Stimulated activated CD8-positive, alpha-beta memory T cell treated with anti-CD3 and anti-CD28 coated beads, Interleukin-2, amount 100 ng/mL, for 48 hours (primary cell): Measurements from ENCODE around the gene SGCA.

Experiments
- DNase-seq, 2 donors: peaks; one replicate each; pipeline ENCODE4 v3.0.0-alpha.2; 2020; ENCODE audit warnings: low read depth in 2 of 2

Gene SGCA

DNA sequence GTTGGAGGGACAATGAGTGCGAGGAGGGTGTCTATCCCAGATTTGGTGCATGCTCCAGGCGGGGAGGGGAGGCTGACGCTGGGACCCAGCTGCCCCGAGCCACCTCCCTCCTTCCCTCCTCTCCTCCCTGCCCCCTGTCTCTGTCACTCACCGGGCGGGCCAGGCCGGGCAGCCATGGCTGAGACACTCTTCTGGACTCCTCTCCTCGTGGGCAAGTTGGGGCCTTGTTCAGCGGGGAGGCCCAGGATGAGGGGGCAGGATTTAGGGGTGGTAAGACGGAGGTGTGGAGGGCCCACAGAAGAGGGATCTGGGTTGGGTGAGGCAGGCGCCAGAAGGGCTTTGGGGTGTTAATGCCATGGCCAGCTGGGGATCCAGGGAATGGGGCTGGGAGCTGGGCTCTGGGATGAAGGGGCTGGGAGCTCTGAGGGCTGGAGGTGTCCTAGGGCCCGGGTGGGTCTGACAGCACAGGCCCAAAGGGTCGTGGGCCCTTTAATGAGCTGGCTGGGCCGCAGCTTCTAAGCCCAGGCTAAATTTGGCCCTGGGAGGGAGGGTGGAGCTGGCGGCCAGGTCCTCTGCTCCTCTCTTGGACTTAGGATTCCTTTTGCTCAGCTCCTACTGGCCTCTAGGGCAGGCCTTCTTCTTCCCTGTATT lies at the start of gene SGCA:
Gene SGCA, plus strand, starts transcription at position 139 of the 651 bp plus-strand sequence. Its CDS starts 36 bp downstream, at position 175.
- no peak for DNase-seq

DNA sequence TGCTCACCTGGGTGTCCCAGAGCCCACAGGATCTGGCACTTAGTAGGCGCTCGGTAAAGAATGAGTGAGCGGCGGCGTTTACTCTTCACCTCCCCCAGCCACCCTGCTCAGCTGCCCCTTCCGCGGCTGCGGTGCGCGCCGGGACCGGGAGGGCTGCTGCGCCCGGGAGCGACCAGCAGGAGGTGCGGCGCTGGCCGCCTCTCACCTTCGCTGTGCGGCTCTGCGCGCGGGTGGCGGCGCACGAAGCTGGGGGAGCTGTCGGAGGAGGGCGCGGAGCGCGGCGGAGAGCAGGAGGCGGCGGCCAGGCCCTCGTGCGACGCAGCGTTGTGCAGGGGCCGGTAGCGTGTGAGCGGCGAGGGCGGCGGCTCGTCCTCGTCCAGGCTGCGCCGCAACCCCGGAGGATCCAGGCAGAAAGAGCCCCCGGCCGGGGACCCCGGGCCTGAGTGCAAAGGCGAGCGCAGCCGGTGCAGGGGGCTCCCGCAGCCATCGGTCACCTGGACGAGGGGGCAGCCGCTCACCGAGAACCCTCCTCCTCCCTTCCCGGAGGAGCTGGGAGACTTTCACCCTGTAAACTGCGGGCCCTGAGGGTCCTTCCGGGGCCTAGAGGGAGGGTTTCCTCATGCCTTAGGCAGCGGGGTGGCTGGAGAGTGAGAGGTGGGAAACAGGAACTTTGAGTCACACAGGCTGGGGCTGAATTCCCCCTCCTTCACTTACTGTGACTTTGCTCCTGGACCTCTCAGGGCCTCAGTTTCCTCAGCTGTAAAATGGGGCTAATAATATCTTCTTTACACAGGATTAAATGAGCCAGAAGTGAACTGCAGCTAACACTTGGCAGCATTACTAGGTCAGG lies 48.4 kb upstream of the SGCA start:
- DNase-seq: peak; percentile 50 to 55

DNA sequence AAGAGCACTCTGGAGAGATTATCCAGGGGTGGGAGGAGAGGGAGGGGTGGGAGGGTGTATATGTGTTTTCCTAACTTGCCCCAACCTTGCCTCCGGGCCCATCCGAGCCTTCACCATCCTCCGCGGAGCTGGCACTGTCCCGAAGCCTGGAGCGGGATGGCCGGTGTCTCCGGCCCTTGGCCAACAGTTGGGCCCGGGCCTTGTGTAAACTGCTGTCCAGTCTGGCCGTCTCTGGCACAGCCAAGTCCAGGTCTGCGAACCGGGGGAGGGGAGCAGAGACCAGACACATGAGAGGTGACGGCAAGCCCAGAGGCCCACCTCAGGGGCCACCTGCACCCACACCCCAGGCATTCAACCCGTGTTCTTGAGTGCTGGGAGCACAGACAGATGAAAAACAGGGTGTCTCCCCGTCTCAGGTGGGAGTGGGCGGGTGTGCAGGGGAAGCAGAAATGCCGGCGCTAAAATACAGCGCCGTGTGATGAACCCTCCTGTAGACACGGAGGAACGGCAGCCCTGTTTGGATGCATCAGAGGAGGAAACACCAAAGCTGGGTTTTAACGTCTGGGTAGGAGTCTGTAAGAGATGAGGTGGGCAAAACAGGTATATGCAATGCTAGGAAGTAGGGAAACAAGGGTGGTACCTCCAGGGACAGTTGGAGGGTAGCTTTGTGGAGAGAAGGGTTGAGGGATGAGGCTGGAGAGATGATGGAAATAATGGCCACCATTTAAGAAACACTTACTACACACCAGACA lies 47.6 kb upstream of the SGCA start:
- no peak for DNase-seq

DNA sequence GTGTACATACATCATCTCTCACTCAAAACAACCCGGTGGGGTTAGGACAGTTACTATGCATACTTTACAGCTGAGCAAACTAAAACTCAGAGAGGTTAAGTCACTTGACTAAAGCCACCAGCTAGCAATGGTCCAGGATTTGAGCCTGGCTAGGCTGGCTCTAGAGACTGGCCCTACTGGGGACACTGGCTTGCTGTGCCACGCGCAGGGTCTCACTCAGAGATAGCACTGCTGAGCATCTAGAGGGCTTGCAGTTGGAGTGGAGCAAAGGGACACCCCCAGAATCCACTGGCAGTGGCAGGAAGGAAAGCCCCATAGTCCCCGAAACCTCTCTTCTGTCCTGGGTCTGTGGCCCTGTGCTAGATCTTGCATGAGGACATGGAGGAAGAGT lies 47.0 kb upstream of the SGCA start:
- DNase-seq: no peak

DNA sequence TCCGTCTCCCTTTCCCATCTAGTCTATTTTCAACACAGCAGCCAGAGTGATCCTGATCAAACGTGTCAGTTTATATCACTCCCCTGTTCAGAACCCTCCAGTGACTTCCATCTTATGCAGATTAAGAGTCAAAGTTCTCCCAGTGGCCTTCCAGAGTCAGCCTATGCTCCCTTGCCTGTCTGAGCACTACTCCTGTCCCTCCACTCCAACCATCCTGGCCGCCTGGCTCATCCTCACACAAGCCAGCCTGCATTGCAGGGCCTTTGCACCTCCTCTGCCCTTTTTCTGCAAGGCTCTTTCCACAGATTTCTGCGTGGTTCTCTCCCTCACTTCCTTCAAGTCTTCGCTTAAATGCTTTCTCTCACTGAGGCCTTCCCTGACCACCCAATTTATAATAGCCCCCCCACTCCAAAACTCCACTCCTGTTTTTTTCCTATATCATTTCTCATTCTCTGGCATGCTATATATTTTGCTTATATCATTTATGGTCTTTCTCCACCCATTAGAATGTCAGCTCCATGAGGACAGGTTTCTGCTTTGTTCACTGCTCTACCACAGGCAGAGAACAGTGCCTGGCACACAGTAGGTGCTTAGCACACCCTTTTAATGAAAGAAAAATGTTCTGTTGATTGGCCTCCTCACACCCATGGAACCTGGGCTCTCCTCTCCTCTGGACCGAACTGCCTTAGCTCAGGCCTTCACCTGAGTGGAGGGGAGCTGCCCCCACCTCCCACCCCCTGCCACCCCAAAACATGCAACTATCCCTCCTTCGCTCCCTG lies 45.1 kb upstream of the SGCA start:
- no peak for DNase-seq

DNA sequence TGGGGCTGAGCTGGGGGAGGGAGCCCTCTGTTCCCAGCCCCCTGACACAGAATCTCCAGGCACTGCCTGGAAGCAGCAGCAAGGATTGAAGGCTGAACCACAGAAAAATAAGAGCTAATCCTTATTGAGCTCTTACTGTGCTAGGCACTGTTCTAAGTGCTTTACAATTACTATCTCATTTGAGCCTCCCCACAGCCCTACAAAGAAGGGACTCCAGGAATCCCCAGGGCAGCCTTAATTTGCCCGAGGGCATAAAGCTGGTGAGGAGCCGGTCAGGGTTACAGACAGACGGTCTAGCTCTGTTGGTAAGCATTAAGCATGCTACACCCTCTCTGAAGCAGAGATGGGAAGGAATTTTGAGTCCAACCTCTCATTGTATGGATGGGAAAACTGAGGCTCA lies 42.9 kb upstream of the SGCA start:
- no peak for DNase-seq

DNA sequence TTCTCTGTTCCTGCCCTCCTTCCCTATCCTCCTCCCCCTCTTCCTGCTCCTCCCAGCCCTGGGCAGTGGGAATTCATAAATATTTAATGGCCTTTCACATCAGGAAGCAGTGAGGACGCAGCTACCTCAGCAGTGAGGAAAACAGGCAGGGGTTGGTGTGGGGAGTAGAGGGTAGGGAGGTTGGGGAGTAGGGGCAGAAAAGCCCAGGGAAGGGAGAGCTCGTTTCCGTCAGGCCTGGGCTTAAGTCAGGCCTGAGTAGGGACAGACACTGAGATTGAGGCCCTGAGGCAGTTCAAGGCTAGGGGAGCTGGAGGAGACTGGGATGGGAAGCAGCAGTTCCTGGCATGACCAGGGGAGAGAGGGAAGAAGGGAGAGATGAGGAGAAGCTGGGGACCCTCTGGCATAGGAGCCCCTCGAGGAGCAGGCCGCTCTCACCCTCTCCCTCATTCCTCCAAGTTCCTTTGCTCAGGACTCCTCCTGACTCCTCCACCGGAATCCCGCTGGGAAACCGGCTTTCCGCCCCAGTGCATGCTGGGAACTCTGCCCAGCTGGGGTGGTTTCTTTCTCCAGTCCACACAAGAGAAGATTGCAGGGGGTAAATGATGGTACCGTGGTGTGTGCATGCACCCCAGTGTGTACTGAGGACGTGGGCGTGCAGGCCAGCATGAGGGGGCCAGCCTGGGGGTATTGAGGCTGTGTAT lies 42.0 kb upstream of the SGCA start:
- DNase-seq: no peak

DNA sequence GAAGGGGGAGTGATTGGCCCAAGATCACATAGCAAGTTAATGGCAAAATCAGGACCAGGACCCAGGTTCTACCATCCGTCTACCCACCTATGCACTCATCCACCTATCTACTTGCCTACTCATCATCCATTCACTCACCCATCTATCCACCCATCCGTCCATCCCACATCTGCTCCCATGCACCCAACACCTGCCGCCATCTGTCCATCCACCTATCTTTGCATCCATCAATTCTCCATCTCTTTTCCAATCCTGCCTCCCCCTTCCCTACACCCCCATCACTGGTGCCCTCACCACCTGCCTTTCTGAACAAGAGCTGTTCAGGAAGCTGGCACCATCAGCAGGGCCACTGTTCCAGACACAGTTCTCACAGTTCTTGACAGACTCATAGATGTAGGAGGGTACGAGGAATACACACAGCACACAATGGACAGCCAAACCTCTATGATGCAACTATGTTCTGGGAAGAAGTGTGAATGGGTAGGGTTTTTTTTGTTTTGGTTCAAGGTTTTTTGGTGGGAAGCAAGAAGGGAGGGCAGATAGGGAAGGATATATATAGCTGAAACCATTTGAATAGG lies 40.3 kb upstream of the SGCA start:
- no peak for DNase-seq

DNA sequence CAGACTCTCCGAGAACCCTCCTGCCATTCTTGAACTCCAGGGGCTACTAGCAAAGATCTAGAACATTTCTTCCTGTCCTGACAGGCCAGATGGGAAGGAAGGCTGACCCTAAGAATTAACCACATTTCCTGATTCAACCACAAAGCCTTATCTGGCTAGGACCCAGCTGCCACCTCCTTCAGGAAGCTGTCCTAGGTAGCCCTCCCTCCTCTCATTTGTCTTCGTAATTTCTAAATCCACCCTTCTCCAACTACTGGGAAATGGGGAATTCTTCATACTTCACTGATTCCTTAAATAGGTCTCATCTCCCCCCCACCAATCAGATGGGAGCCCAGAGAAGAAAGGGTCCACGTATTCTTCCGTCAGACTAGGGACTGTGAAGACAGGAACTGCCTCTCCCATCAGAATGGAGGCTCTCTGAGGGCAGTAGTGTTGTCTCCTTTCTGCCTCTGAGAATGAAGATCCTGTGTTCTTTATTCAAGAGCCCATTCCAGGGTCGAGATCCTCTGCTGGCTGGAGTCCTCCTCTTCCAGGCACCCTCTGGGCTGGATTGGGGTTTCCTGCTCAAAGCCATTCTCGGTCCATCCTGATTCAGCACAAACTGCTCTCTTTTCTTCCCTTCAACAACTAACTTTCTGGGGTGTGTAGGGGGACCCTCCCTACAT lies 38.0 kb upstream of the SGCA start:
- DNase-seq: no peak

DNA sequence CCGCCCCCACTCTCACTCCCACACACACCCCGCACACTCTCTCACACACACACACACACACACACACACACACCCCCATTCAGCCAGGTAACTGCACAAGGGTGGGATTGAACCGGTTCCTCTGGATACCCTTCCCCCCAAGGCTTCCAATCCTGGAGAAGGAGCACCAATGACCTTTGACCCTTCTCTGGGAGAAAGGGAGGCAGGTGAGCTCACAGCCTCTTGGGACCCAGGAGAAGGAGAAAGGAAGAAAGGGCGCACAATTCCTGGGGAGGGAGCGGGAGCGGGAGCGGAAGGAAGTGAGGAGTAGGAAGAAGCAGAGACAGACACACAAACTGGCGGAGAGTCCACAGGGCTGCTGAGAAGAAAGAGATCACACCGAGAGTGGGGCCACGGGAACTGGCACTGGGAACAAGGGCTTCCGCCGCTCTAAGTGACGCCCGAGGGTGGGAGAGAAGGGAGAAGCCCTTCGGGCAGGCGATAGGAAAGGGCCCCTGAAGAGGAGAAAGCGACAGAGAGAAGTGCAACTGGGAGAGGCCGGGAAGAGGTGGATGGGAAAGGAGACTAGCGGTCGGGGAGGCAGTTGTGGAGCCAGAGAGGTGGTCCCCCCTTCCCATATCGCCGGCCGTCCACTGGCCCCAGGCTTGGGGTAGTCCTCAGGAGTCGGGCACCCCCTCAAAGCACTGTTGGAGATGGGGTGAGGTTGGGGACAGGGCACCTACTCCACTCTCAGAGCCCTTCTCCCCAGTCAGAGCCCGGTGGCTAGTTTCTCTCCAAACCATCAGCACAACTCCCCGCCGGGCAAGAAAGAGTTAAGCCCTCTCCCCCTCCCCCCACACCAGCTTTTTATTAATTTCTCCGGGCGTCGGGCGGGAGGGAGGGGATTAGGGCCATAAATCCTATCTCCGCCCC lies 37.1 kb upstream of the SGCA start:
- no peak for DNase-seq

DNA sequence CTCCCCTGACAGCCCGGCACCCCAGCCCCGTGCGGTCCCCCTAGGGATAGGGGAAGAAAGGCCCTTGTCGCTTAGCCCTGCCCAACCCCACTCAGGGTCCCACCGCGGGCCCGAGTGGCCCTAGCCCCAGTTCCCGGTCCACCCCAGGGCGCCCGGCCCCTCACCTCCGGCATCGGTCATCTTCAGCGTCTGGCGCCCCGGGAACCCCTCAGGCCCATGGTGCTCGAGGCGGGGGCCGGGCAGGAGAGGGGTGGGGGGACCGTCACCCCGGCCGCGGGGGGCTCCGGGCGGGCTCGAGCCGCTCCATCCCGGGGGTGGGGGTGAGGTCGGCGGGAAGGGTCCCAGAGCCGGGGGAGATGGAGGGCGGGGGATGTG lies 36.5 kb upstream of the SGCA start:
- no peak for DNase-seq

DNA sequence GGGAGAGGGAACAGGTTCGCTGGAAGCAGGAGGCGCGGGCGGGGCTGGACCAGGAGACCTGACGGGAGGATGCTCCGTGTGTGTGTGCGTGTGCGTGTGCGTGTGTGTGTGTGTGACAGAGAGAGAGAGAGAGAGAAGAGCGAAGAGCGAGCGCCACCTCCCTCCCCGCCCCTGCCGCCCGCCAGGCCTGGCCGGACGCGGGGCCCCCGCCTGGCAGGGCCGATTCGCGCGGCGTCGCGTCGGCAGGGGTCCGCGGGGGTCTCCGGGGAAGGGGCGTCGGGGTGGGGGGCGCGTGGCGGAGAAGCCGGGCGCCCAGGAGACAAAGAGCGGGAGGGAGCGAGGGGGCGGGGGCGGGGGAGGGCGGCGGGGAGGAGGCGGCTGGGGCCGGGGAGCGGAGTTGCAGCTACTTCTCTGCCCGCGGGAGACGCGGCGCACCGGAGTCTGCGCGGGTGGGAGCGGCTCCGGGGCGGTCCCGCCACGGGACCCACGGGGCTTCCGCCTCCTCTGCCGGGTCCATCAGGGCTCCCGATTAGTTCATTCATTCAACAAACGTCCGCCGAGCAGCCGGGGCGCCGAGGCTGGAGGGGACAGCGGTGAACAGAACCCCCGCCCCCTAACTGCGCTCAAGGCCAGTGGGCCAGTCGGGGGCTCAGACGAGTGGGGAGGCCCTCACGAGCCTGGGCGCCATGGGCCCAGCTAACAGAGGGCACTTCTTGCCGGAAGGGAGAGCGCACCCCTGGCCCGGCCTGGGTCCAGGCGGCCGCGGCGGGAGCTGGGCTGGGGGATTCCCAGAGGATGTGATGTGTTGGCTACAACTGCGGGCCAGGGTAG lies 35.9 kb upstream of the SGCA start, which contains the start of gene SAMD14:
Gene SAMD14, minus strand, starts transcription at position 433 of the 831 bp plus-strand sequence. CDS start 5,201 bp downstream, outside the sequence.
- no peak for DNase-seq

DNA sequence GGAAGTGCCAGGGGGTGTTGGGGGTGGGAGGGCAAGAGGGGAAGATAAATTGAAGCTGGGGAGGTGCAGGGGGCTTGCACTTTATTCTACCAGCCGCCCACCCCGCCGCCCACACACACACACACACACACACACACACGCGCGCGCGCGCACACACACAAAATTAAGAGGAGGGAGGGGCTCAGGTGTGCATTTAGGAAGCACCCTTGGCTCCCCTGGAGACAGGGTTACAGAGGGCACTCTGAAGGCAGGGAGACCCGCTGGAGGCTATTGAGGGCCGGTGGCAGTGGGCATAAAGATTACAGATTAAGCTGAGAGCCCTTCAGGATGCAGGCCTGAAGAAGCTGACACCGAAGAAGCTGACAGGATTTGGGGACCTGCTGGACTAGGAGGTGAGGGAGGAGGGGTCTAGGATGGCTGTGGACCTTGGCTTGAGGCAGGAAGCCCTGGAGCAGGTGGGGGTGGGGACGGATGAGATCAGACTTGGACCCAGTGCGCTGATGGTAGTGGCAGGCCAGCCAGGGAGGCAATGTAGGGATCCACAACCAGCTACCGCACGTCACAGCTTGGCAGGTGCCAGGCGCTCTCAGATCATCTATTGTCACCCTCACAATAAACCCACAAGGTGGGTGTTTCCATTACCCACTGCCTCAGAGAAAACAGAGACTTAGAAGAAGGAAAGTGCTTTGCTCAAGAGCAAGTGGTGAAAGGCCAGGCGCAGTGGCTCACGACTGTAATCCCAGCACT lies 35.1 kb upstream of the SGCA start:
- DNase-seq: no peak

DNA sequence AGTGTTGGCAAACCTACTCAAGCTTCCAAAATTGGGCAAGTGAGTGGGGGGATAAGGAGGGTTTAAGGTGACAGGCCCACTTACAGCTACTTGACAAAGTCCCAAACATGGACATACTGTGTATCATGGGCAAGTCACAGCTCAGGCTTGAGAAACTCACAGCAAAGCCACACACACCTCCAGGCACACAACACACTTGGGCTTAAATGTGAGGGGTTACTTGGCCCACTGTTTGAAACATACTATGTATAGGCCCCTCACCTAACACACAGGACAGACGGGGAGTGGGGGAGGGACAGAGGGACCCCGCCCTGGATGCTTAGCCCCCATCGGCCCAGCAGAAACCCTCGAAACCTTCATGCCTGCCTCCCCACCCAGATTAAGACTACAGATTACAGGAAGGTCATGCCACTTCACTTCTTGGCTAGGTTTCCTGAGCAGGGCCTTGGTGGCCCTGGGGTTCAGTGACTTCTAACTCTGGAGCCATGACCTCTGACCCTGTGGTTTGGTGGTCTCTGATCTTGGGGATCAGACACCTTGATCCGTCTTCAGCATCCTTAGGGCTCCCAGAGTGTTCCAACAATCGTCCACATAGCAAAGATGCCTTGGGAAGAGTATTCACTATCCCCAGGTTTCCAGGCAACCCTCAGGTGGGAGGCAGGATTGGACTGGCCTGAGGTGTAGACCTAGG lies 33.6 kb upstream of the SGCA start:
- DNase-seq: no peak

DNA sequence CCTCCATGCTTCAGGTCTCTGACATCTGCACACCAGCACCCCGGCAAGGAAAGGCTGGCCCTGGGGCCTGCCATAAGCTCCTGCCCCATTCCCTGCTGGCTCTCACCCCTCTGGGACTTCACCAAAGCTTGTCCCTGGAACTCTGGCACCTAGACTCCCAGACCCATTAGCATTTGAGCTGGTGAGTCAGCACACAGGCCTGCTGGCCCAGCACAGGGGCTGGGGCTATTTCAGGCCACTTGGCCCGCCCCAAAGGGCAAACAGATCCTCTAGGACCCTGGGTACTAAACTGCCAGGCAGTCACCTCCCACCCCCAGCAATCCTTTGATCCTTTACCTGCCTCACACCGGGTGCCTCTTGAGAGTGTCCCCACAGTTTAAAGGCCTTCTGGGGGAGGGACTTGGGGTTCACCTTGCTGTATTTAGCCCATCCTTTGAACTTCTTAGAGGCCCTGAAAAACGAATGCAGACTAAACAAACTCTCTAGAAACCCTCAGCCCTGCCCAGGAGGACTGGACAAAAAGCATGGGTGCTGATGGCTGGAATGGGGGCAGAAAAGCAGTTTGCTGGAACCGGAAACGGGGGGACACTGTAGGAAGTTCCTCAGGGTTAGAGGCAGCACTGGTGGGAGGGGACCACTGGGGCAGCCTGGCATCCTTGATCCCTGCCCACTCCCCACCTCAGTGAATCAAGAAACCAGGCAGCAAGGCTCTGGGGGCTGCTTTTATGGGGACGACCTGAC lies 32.6 kb upstream of the SGCA start:
- no peak for DNase-seq

DNA sequence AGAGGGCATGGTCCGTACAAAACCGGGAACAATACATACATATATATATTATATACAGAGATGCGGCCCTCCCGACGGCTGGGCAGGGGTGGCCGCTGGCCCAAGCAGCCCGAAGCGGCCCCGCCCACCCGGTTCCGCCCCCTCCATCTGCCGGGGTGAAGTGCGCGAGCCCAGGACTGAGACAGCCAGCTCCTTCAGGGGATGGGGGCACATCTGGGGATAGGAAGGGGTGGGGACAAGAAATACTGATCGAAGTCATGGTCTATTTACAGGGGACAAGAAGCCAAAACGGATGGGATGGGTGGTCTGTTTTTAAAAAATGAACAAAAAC lies 32.1 kb upstream of the SGCA start:
- DNase-seq: no peak
